NCI-H524 treated with DMSO at 0.1 percent for 48 hours (cell line): ENCODE results near the gene TTC21A.

Experiments
- DNase-seq: peaks from one replicate; lab custom pipeline; 2025; lab: John Stamatoyannopoulos, UW

TTC21A gene

DNA sequence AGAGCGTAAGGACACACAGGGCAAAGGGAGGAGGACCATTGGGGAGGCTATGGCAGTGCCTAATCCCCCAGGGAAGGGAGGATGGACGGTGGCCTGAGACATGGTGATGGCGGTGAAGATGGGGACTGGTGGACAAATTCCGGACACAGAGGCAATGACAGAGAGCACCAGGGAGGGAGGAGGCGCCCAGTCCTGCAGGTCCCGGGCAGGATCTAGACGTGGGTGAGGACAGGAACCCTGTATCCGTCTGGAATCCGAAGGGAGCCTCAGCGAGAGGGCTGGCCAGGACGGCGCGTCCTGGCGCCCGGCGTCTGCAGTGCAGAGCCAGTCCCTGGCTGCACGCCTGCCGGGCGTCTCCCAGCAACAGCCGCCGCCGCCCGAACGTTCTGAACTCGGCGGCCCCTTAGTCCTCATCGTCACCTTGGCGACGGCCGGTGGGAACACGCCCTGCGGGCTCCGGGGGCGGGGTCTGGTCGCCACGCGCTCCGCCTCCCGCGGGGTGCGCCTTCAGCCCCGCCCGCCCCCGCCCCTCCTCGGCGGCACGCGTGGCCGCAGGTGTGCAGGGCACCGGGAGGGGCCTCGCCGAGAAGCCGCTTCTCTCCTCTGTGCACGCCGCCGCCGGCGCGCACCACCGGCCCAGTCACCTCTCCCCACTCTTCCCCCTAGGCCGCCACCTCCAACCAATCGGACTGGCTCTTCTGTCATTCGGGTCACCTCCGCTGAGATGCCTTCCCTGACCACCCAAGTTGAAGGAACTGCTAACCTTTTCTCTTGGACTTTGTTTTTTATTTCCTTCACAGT is 73.3 kb downstream of the TTC21A start:
- peak; percentile 55 for DNase-seq

DNA sequence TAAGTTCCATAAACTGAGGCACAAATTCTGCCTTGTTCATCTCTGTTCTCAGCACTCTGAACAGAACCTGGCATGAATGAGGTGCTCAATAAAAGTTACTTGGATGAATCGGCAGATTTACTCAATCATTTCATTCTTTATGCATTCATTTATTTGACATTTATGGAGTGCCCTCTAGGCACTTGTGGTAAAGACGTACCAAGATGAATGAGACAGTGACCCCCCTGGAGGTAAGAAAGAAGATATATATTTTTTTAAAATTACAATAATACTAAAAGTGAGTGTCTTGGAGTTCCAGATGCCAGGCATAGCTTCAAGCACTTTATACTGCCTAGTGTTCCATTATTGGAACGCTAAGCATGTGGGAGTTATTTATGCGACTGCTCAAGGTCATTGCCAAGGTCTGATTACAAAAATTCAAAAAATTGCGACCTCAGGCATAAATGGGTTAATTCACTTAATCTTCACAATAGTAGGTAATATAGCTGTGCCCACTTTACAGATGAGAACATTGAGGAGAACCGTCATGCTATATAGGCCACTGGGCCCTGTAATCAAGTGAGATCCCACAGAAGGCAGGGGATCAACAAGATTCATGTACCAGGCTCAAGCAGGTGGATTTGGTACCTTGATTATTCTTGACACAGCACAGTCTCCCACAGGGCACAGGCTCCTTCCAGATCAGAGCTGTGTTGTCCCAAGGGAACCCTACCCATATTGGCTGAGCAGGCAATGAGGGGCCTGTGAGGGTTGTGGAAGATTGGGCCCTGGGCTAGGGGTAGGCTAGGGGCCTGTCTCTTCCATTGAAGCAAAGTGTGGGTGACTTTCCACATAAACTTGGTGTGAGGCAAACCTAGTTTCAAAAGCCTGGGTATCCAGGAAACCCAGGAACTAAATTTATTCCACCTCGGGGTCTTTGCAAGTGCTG is 74.2 kb downstream of the TTC21A start:
- DNase-seq: no peak

DNA sequence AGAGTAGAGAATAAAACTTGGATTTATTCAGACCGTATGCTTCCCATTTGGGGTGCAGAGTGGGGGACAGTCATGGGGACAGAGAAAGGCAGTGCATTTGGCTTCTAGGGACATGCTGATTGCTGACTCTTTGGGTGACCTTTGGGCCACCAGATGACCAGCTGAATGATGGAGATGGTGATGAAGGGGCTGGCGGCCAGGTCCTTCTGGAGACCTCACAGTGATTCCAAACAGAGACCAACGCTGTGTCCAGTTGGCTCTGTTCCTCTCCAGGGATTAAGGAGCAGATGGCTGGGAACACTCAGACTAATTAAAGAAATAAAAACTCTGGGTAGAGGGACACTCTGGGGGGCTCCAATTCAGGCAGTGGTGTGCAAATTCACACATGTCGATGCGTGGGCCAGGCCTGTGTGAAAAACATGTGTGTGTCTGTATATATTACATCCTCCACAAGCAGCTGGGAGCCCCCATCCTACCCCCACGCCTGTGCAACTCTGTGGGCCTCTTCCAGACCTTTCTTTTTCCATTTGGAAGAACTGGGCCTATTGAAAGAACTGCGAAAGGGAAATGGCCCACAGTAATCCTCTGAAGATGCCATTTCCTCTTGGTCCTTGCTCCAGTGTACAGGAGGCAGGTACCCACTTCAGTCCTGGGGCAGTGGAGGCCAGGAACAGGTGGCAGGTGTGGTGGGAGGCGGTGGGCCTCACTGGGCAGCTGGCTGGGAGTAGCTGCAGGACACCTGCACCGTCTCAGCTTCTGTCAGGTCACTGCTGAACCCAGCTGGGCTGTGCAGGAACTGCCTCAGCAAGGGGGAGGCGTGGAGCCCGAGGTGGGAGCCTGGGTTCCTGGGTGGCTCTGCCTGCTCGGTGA is 76.0 kb downstream of the TTC21A start:
- DNase-seq: peak; percentile 69

DNA sequence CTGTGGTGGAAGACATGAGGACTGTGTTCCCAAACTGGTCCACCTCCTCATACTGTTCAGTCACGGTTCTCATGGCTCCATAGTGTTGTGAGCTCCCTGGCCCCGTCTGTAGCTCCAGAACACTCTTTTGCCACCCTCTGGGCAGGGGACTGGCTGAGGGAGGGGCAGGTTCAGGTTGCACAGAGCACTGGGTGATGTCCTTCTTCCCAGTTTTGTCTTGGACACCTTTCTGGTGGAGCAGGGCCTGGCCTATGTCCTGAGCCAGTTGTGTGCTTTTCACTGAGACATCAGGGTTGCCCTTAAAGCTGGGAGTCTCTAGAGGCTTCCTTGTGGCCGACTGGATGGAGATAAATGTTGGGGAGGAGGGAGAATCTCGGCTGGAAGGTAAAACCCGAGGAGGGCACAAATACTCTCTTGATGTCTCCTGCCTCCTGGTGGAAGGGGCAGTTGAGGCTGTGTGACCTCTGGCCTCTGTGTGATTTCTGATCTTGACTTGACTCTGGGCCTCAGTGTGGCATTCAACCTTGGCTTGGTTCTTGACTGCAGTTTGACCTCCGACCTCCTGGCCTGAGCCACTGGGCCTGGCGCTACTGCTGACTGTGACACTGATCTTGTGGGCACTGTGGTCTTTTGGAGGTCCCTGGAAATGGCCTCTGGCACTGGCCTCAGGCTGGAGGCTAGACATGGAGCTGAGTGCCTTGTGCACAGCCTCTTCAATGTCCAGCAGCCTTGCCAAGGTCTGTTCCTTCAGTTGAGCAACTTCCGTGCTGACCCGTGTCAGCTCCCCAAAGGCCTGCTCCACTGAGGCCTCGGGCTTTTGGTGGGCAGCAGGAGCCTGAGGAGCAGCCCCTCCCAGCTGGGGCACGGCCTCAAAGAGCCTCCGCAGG is 76.8 kb downstream of the TTC21A start:
- DNase-seq: no peak

GRCh38 chr3:39184968-39185285 is 77.4 kb downstream of the TTC21A start:
- no peak for DNase-seq

DNA sequence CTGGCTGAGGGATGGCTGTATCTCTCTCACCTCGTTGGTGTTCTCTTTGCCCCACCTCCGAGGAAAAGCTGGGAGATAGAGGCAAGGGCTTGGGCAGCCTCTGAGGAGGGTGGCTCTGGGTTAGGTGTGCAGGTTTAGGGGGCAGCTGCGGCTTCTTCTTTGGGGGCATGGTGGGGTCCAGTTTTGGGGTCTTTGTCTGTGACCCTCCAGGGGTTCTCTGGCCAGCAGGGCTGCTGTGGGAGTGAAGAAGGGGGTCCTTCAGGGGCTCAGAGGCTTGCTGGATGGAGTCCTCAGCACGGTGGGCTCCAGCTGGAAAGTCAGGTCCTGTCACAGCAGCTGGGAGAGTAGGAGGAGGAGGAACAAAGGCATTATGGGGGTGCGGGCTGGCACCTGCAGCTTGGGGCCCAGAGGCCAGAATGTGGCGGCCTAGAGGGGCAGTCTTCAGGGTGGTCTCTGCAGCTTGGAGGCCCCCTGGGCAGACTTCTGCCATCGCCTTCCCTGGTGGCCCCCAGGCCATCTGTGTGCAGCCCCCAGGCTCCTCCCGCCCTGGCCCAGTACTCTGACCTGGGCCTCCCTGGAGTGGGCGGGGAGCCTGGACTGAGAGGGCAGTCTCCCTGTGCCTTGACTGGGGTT is 78.0 kb downstream of the TTC21A start:
- DNase-seq: no peak

DNA sequence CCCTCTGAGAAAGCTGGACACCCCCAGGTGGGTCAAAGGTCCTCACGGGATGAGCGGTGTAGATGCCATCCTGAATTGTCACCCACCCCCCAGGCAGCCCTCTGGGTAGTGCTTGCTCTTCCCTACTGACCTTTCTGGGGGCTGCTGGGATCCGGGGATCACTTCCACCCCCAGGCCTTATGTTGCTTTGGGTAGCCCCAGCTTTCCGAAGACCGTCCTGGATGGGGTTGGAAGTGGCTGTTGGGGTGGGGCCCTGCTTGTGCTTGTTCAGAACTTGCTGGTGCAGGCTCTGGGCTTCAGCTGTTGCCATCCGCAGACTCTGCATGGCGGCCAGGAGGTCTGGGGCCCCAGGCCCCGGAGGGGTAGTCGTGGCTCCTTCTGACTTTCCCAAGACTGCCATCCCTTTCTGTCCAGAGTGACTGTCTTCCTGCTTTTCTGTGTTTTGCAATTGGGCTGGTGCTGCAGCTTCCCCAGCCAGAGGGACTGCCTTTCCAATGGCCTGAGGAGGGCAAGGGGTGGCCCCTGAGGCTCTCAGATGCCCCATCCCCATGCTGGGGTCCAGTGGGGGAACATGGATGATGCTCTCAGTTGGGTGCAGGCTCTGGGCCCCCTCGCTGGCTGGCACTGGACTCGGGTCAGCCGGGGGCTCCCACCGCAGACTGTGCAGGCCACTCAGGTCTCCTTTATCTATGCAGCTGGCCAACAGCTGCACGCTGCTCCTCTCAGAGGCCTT is 78.6 kb downstream of the TTC21A start:
- DNase-seq: no peak

GRCh38 chr3:39186692-39187151 is 79.2 kb downstream of the TTC21A start:
- no peak for DNase-seq

- DNase-seq: no peak
Observed at GRCh38 chr3:39187372-39188155, 80.1 kb downstream of the TTC21A start.
